ENCODE results near the gene RAET1L.

DNA sequence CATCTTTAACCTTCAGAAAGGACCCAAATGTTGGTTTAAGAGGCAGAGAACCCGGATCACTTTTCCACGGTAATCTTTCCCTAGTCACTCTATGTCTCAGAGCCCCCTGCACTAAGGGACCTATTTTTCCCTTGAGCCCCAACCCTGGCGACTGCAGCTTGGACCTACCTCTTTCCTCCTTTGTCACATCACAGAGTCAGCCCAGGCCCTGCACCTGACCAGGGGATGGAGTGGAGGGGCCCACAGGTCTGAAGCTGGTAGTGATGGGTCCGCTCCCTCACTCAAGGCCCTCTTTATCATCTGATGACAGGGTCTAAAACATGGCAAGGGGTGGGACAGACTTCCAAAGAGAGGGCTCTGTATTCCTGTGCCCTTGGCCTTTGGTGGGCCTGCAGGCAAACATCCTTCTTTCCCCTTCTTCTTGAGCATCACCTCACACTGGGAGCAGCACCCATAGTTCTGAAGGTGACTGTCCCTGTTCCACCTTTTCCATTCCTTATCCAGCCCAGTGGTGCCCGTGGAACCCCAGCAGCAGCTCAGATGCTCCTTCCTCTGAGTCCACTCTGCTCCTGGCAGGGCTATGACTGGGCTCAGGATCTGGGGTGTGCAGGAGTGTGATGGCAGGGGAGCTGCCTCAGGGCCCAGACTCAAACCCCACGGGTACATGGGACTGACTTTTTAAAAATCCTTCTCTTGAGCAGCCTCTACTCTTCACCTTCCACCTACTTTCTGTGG is 6.3 kb downstream of the RAET1L start:
- TF ChIP-seq EZH2 (IDR thresholded peaks at IDR 0.05; ENCODE audit: low read length, missing control alignments), result no peak
- TF ChIP-seq, protein P1, sequence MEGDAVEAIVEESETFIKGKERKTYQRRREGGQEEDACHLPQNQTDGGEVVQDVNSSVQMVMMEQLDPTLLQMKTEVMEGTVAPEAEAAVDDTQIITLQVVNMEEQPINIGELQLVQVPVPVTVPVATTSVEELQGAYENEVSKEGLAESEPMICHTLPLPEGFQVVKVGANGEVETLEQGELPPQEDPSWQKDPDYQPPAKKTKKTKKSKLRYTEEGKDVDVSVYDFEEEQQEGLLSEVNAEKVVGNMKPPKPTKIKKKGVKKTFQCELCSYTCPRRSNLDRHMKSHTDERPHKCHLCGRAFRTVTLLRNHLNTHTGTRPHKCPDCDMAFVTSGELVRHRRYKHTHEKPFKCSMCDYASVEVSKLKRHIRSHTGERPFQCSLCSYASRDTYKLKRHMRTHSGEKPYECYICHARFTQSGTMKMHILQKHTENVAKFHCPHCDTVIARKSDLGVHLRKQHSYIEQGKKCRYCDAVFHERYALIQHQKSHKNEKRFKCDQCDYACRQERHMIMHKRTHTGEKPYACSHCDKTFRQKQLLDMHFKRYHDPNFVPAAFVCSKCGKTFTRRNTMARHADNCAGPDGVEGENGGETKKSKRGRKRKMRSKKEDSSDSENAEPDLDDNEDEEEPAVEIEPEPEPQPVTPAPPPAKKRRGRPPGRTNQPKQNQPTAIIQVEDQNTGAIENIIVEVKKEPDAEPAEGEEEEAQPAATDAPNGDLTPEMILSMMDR (conservative IDR thresholded peaks at IDR 0.05 in 1 of 2, IDR thresholded peaks at IDR 0.05 in 1 of 2; ENCODE audit: low read depth in 1 of 2, low read length in 2 of 2), result no peak

Measured in fibroblast of lung (primary cell).